GM19099 (cell line): ENCODE results near the gene LYZL1.

Experiments
- POLR2A ChIP-seq: IDR thresholded peaks from 3 replicates; pipeline ENCODE4 v1.6.1; 2011; ENCODE audit warnings: low read depth; ENCODE audit not compliant: insufficient read length; ENCODE audit errors: extremely low read depth

Gene LYZL1

GRCh38 chr10:29276251-29276850, 12.5 kb upstream of the LYZL1 start:
- TF ChIP-seq POLR2A = no peak

GRCh38 chr10:29277296-29277695, 11.6 kb upstream of the LYZL1 start:
- TF ChIP-seq POLR2A = no peak

GRCh38 chr10:29279779-29280487, 8.9 kb upstream of the LYZL1 start:
- no peak for TF ChIP-seq POLR2A

- no peak for TF ChIP-seq POLR2A
Measured at GRCh38 chr10:29280488-29280840, 8.4 kb upstream of the LYZL1 start.

GRCh38 chr10:29285624-29286051, 3.2 kb upstream of the LYZL1 start:
- no peak for TF ChIP-seq POLR2A

GRCh38 chr10:29287635-29288034, 1.2 kb upstream of the LYZL1 start:
- no peak for TF ChIP-seq POLR2A

GRCh38 chr10:29295813-29296212, 6.9 kb downstream of the LYZL1 start:
- no peak for TF ChIP-seq POLR2A

GRCh38 chr10:29297678-29298077, 8.8 kb downstream of the LYZL1 start:
- TF ChIP-seq POLR2A = no peak

- TF ChIP-seq POLR2A = no peak
Measured at GRCh38 chr10:29301359-29301910, 12.6 kb downstream of the LYZL1 start.

GRCh38 chr10:29302499-29302898, 13.6 kb downstream of the LYZL1 start:
- TF ChIP-seq POLR2A = no peak

GRCh38 chr10:29304264-29304994, 15.6 kb downstream of the LYZL1 start:
- TF ChIP-seq POLR2A = no peak

- no peak for TF ChIP-seq POLR2A
Measured at GRCh38 chr10:29304995-29305335, 16.1 kb downstream of the LYZL1 start.

GRCh38 chr10:29306688-29307087, 17.8 kb downstream of the LYZL1 start:
- no peak for TF ChIP-seq POLR2A

- TF ChIP-seq POLR2A = no peak
Measured at GRCh38 chr10:29309465-29309864, 20.6 kb downstream of the LYZL1 start.

- TF ChIP-seq POLR2A = no peak
Measured at GRCh38 chr10:29313071-29313470, 24.2 kb downstream of the LYZL1 start.

- TF ChIP-seq POLR2A = no peak
Measured at GRCh38 chr10:29314726-29315125, 25.9 kb downstream of the LYZL1 start.
